WTC11 (cell line): ENCODE measurements around the gene PREB.

ENCODE experiments used
- FOXJ3 ChIP-seq: sonication (generic); formaldehyde crosslinking; IDR thresholded peaks from 2 replicates; pipeline ENCODE4 v1.9.0; 2021; ENCODE audit warnings: missing genetic modification reagents, mild to moderate bottlenecking, borderline replicate concordance
- SMAD3 ChIP-seq: sonication (generic); formaldehyde crosslinking; IDR thresholded peaks from 2 replicates; pipeline ENCODE4 v1.8.0; 2022; ENCODE audit warnings: missing genetic modification reagents, mild to moderate bottlenecking, borderline replicate concordance

DNA sequence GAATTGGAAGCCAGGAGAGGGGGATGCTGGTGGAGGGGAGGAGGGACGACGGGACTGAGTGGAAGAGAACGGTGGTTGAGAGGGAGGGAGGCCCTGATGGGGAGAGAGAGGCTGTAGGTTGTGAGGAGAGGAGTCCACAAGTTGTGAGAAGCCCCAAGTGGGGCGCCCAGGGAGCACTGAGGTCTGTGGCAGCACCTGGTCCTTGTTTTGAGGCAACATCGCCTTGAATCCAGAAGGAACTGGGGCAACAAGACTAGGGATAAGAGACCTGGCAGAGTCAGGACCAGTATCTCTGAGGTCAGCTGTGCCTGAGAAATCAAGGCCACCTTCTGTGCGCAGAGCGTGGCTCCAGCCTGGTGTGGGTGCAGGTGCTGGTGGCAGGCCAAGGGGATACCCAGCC, 3.7 kb upstream of the PREB start:
- no peak for TF ChIP-seq SMAD3 (CRISPR knock-in tag)
- TF ChIP-seq FOXJ3 (CRISPR knock-in tag) = no peak
